ENCODE measurements around the gene DLGAP4.

DLGAP4 gene

GRCh38 chr20:36307412-36308325 is 1.5 kb downstream of the DLGAP4 start:
- no peak for DNase-seq (ENCODE audit: low read depth)

- no peak for DNase-seq (ENCODE audit: low read depth)
Observed at GRCh38 chr20:36308353-36308752, 2.2 kb downstream of the DLGAP4 start.

- DNase-seq (ENCODE audit: low read depth) = no peak
Observed at GRCh38 chr20:36308986-36309385, 2.8 kb downstream of the DLGAP4 start.

- no peak for DNase-seq (ENCODE audit: low read depth)
Observed at GRCh38 chr20:36309643-36310042, 3.5 kb downstream of the DLGAP4 start.

GRCh38 chr20:36310215-36310981 is 4.3 kb downstream of the DLGAP4 start:
- no peak for DNase-seq (ENCODE audit: low read depth)

GRCh38 chr20:36311141-36311853 is 5.2 kb downstream of the DLGAP4 start:
- DNase-seq (ENCODE audit: low read depth) = no peak

- DNase-seq (ENCODE audit: low read depth) = no peak
Observed at GRCh38 chr20:36311854-36312723, 6.0 kb downstream of the DLGAP4 start.

- DNase-seq (ENCODE audit: low read depth) = no peak
Observed at GRCh38 chr20:36312724-36313441, 6.7 kb downstream of the DLGAP4 start.

GRCh38 chr20:36313476-36313875 is 7.3 kb downstream of the DLGAP4 start:
- DNase-seq (ENCODE audit: low read depth) = no peak

GRCh38 chr20:36313926-36314325 is 7.8 kb downstream of the DLGAP4 start:
- DNase-seq (ENCODE audit: low read depth) = no peak

GRCh38 chr20:36314734-36315544 is 8.8 kb downstream of the DLGAP4 start:
- no peak for DNase-seq (ENCODE audit: low read depth)

GRCh38 chr20:36315545-36316351 is 9.6 kb downstream of the DLGAP4 start:
- DNase-seq (ENCODE audit: low read depth) = no peak

GRCh38 chr20:36317675-36318074 is 11.5 kb downstream of the DLGAP4 start:
- no peak for DNase-seq (ENCODE audit: low read depth)

GRCh38 chr20:36318166-36318565 is 12.0 kb downstream of the DLGAP4 start:
- DNase-seq (ENCODE audit: low read depth) = no peak

- DNase-seq (ENCODE audit: low read depth) = no peak
Observed at GRCh38 chr20:36319356-36320260, 13.5 kb downstream of the DLGAP4 start.

GRCh38 chr20:36320261-36320897 is 14.2 kb downstream of the DLGAP4 start:
- no peak for DNase-seq (ENCODE audit: low read depth)

GRCh38 chr20:36320898-36321695 is 15.0 kb downstream of the DLGAP4 start:
- no peak for DNase-seq (ENCODE audit: low read depth)
